Heart right ventricle (tissue), 16 donors: Measurements from ENCODE around the gene KCNJ16. TPM values are rescaled to one million over a fixed set of nuclear protein-coding genes. Genes with fewer than 3 reads are reported as not detected.

Experiments
- ATAC-seq, 8 donors: fragments of 200-7000 bp; cut with Tn5 transposase; one replicate each; pipeline ENCODE4 v1.9.1; 2020; ENCODE audit warnings: mild to moderate bottlenecking in 8 of 8, moderate library complexity in 8 of 8, moderate number of reproducible peaks in 1 of 8
- DNase-seq, 2 donors: peaks; one replicate each; pipeline ENCODE4 v3.0.0-alpha.2; 2020
- H3K27ac ChIP-seq, 10 donors: fragments of 200-600 bp; sonication (generic) in 2 of 10; one replicate each; pipeline versions ENCODE4 v1.5.0 to v1.8.0; 2020 to 2022; ENCODE audit warnings: mild to moderate bottlenecking in 3 of 10
- H3K27me3 ChIP-seq, 7 donors: fragments of 200-600 bp; one replicate each; pipeline ENCODE4 v1.8.0; 2021 to 2022; ENCODE audit warnings: mild to moderate bottlenecking in 2 of 7
- H3K36me3 ChIP-seq, 9 donors: fragments of 200-600 bp; sonication (generic) in 1 of 9; one replicate each; pipeline versions ENCODE4 v1.5.0 to v1.8.0; 2020 to 2022; ENCODE audit warnings: mild to moderate bottlenecking in 2 of 9
- H3K4me1 ChIP-seq, 9 donors: fragments of 200-600 bp; sonication (generic) in 1 of 9; one replicate each; pipeline versions ENCODE4 v1.5.0 to v1.8.0; 2020 to 2022; ENCODE audit warnings: mild to moderate bottlenecking in 4 of 9
- H3K4me3 ChIP-seq, 10 donors: fragments of 200-600 bp; sonication (generic) in 2 of 10; one replicate each; pipeline versions ENCODE4 v1.5.0 to v1.8.0; 2020 to 2022; ENCODE audit warnings: mild to moderate bottlenecking in 7 of 10, moderate library complexity in 2 of 10
- H3K9me3 ChIP-seq, 11 donors: fragments of 200-600 bp in 10 of 11; sonication (generic) in 2 of 11; one replicate each; pipeline versions ENCODE4 v1.5.0 to v1.8.0; 2013 to 2022; ENCODE audit warnings: mild to moderate bottlenecking in 2 of 11, control low read depth in 1 of 11, moderate library complexity in 1 of 11
- CTCF ChIP-seq, 9 donors: fragments of 200-600 bp; sonication (generic) in 2 of 9; IDR thresholded peaks; one replicate each; pipeline versions ENCODE4 v1.5.0 to v1.8.0; 2021 to 2022; ENCODE audit warnings: antibody characterized with exemption in 9 of 9, mild to moderate bottlenecking in 5 of 9, moderate library complexity in 1 of 9
- WGBS, 2 donors: extraction: QIAGEN DNeasy Blood & Tissue Kit; methylation state at CpG; one replicate each; pipeline ENCODE4 v1.1.7; 2013; ENCODE audit warnings: inconsistent platforms in 1 of 2; 5-methylcytosine and 5-hydroxymethylcytosine counted together
- intact Hi-C, 10 donors: fragments of 100-400 bp; cut with DNase I; formaldehyde crosslinking; loops; one replicate each; pipeline versions ENCODE4 v1.11.1 to v1.14.2; 2022
- polyA plus RNA-seq, 2 donors: library from polyadenylated mRNA; stranded (reverse); fragments of 200-250 nt; gene quantifications; one replicate each; pipeline ENCODE4 v1.2.3, GENCODE V29; 2013
- total RNA-seq, 10 donors: library from RNA; stranded (reverse); fragmentation: NEBNext Ultra II Directional in 3 of 10; extraction: Animal tissue kit (Norgen Biotek cat#: 25700) in 3 of 10; gene quantifications; one replicate each; pipeline versions ENCODE4 v1.2.1 to v1.2.4, GENCODE V29; 2021 to 2023
- donor health status: Arrhythmogenic right ventricular cardiomyopathy.
- donor health status: ischemic (EF 13 %, LVEDD 7.1; RV severe dilation, severe dysfunction).
- donor health status: healthy with polysubstance abuse.
- donor health status: DM: no; HTN: yes; CAD: no.
- donor health status: DM: no; HTN: no; CAD: no.
- donor health status: ischemic (EF 25% LVEDD 6.9; RV normal size, moderate dysfunction).
- donor health status: ischemic (EF 25% LVEDD 5.7; RV mildly dilated, moderate dysfunction).
- donor health status: healthy.
- donor health status: DM: yes; HTN: yes; CAD: no.
- donor health status: Ischemic cardiomyopathy.
- donor health status: ischemic (EF 35%, LVEDD 5.7; RV mildly dilated, moderate dysfunction).
- donor health status: nonischemic (EF 11% LVEDD 7.7; RV severe dilation, severe dysfunction).
- donor health status: DM: yes; HTN: yes; CAD: no.
- donor health status: PGD.
- donor health status: ischemic (EF 29% LVEDD 5.4; RV normal size, mild dysfunction).
- donor health status: nonischemic (EF 23%, LVEDD 6.1; RV moderate dilation, normal function).

Gene KCNJ16
- total and polyA plus RNA-seq, 12 donors = 0.09 to 0.24 (median 0.14) TPM; not detected in 8

GRCh38 chr17:70153210-70153609 is 78.2 kb downstream of the KCNJ16 start:
- no peaks in the 10 kb centered on the region for H3K4me1 ChIP-seq
- peaks cover 0 to 3% (median 0%) of the 10 kb centered on the region in 11 donors for H3K9me3 ChIP-seq
- no peak for TF ChIP-seq CTCF (IDR thresholded peaks at IDR 0.05)
- DNase-seq = no peak
- intact Hi-C loops = no loop called here
- 93 to 96% methylated on average over 3 of the region's 3 CpGs for WGBS, 2 donors
- H3K4me3 ChIP-seq = no peak overlapping the region
- no peaks in the 10 kb centered on the region for H3K27me3 ChIP-seq
- no peak for ATAC-seq
- no peak overlapping the region for H3K27ac ChIP-seq
- no peaks in the 10 kb centered on the region for H3K36me3 ChIP-seq

GRCh38 chr17:70157151-70157550 is 82.1 kb downstream of the KCNJ16 start:
- TF ChIP-seq CTCF (IDR thresholded peaks at IDR 0.05) = no peak
- ATAC-seq (no peak), DNase-seq (no peak)
- H3K4me3 ChIP-seq = no peak overlapping the region
- no peaks in the 10 kb centered on the region for H3K4me1 ChIP-seq
- H3K36me3 ChIP-seq = no peaks in the 10 kb centered on the region
- no peaks in the 10 kb centered on the region for H3K9me3 ChIP-seq
- H3K27me3 ChIP-seq = peaks cover 0 to 4% (median 0%) of the 10 kb centered on the region in 7 donors
- WGBS, 2 donors = 81 to 84% methylated on average over 4 of the region's 4 CpGs
- H3K27ac ChIP-seq = peak overlapping the region in 1 of 10 donors; percentile 30
- intact Hi-C loops = no loop called here

GRCh38 chr17:70158180-70158579 is 83.2 kb downstream of the KCNJ16 start:
- DNase-seq (no peak), ATAC-seq (peak in 4 of 8 donors; percentile 46 to 90 (median 74))
- intact Hi-C loops = no loop called here
- no peak for TF ChIP-seq CTCF (IDR thresholded peaks at IDR 0.05)
- Histone ChIP-seq H3K27ac (peak overlapping the region in 4 of 10 donors; percentile 20 to 55 (median 40)), H3K4me1 (no peaks in the 10 kb centered on the region), H3K9me3 (no peaks in the 10 kb centered on the region), H3K4me3 (peak overlapping the region in 1 of 10 donors; percentile 13), H3K36me3 (no peaks in the 10 kb centered on the region), H3K27me3 (peaks cover 0 to 4% (median 0%) of the 10 kb centered on the region in 7 donors)
- 71 to 74% methylated on average over 4 of the region's 4 CpGs for WGBS, 2 donors

- H3K27ac ChIP-seq = peak overlapping the region in 3 of 10 donors; percentile 36 to 55 (median 44)
- 80 to 86% methylated on average over 6 of the region's 6 CpGs for WGBS, 2 donors
- intact Hi-C loops = no loop called here
- DNase-seq (no peak), ATAC-seq (peak in 2 of 8 donors; percentile 30 to 34)
- H3K4me3 ChIP-seq = peak overlapping the region in 2 of 10 donors; percentile 13
- no peaks in the 10 kb centered on the region for H3K4me1 ChIP-seq
- no peak for TF ChIP-seq CTCF (IDR thresholded peaks at IDR 0.05)
- H3K36me3 ChIP-seq = no peaks in the 10 kb centered on the region
- H3K27me3 ChIP-seq = peaks cover 0 to 4% (median 0%) of the 10 kb centered on the region in 7 donors
- H3K9me3 ChIP-seq = no peaks in the 10 kb centered on the region
Observed at GRCh38 chr17:70158591-70158990, 83.6 kb downstream of the KCNJ16 start.
